Common myeloid progenitor, CD34-positive (primary cell): ENCODE measurements around the gene OR6C76.

Experiments used
- CTCF ChIA-PET: fragments of 350-600 bp; sonication (Branson Sonifier 250); formaldehyde crosslinking; loops from one replicate; lab custom pipeline; 2021; ENCODE audit warnings: antibody characterized with exemption; lab: Charles Lee
- POLR2A ChIA-PET: fragments of 350-600 bp; sonication (Branson Sonifier 250); formaldehyde crosslinking; loops from one replicate; lab custom pipeline; 2021; ENCODE audit warnings: antibody characterized with exemption; lab: Charles Lee
- DNase-seq, 3 donors: peaks; one replicate each; pipeline versions ENCODE4 v3.0.0 to v3.0.0-alpha.2; 2013
- H3K27ac ChIP-seq, 2 experiments: 1 replicate in 1 of 2; 2 replicates in 1 of 2; pipeline ENCODE4 v1.7.0; 2013; ENCODE audit warnings: inconsistent platforms in 2 of 2, low read length in 2 of 2, mild to moderate bottlenecking in 2 of 2, low read depth in 1 of 2, moderate library complexity in 1 of 2; ENCODE audit not compliant: severe bottlenecking in 2 of 2, insufficient read depth in 1 of 2, poor library complexity in 1 of 2
- H3K27me3 ChIP-seq, 5 experiments: replicated peaks in 2 of 5; 1 replicate in 3 of 5; 2 replicates in 2 of 5; pipeline versions ENCODE4 v1.6.1 to v1.7.0; 2013; ENCODE audit warnings: low read length in 4 of 5, mild to moderate bottlenecking in 2 of 5, moderate library complexity in 2 of 5, inconsistent platforms in 1 of 5; ENCODE audit not compliant: insufficient read depth in 5 of 5, control insufficient read depth in 4 of 5
- H3K36me3 ChIP-seq, 4 experiments: 1 replicate in 2 of 4; 2 replicates in 2 of 4; pipeline versions ENCODE4 v1.6.1 to v1.7.0; 2013; ENCODE audit warnings: low read length in 3 of 4, control low read depth in 1 of 4, mild to moderate bottlenecking in 1 of 4; ENCODE audit not compliant: control insufficient read depth in 4 of 4, insufficient read depth in 4 of 4
- H3K4me1 ChIP-seq, 4 experiments: 1 replicate in 3 of 4; 2 replicates in 1 of 4; pipeline versions ENCODE4 v1.6.1 to v1.7.1; 2013; ENCODE audit warnings: low read length in 3 of 4, mild to moderate bottlenecking in 3 of 4, control low read depth in 1 of 4, inconsistent platforms in 1 of 4, moderate library complexity in 1 of 4; ENCODE audit not compliant: control insufficient read depth in 4 of 4, insufficient read depth in 4 of 4; ENCODE audit errors: control extremely low read depth in 1 of 4
- H3K4me3 ChIP-seq, 7 experiments: 1 replicate in 4 of 7; 2 replicates in 3 of 7; pipeline versions ENCODE4 v1.5.1 to v1.7.0; 2013; ENCODE audit warnings: mild to moderate bottlenecking in 7 of 7, low read length in 6 of 7, moderate library complexity in 6 of 7, inconsistent platforms in 2 of 7, low read depth in 2 of 7, control low read depth in 1 of 7; ENCODE audit not compliant: insufficient read depth in 4 of 7, control insufficient read depth in 1 of 7; ENCODE audit errors: extremely low read depth in 1 of 7
- H3K9me3 ChIP-seq, 5 experiments: 1 replicate in 4 of 5; 2 replicates in 1 of 5; pipeline versions ENCODE4 v1.6.1 to v1.7.1; 2013; ENCODE audit warnings: low read length in 4 of 5, mild to moderate bottlenecking in 2 of 5, inconsistent platforms in 1 of 5, low read depth in 1 of 5, moderate library complexity in 1 of 5; ENCODE audit not compliant: control insufficient read depth in 4 of 5, insufficient read depth in 2 of 5; ENCODE audit errors: control extremely low read depth in 1 of 5
- WGBS: methylation state at CpG from one replicate; pipeline ENCODE4 v1.1.5; 2013; ENCODE audit not compliant: insufficient coverage; 5-methylcytosine and 5-hydroxymethylcytosine counted together

The OR6C76 gene

GRCh38 chr12:55467836-55468235, 41.8 kb downstream of the OR6C76 start:
- Histone ChIP-seq H3K27me3 (peaks cover 0 to 4% (median 0%) of the 10 kb centered on the region in 5 experiments), H3K36me3 (no peaks in the 10 kb centered on the region), H3K27ac (no peak overlapping the region), H3K9me3 (no peaks in the 10 kb centered on the region), H3K4me1 (no peaks in the 10 kb centered on the region), H3K4me3 (no peak overlapping the region)
- CTCF ChIA-PET, result no interaction called here
- WGBS, result no CpG with 5 or more reads among the region's 2 CpGs
- no peak for DNase-seq
- POLR2A ChIA-PET, result interaction anchor here (0.5 kb wide), 1 partner anchor 259 kb away, joined by 7 read pairs; no protein-coding TSS in a partner anchor

- Histone ChIP-seq H3K4me1 (no peaks in the 10 kb centered on the region), H3K27ac (no peak overlapping the region), H3K9me3 (no peaks in the 10 kb centered on the region), H3K27me3 (peaks cover 0 to 4% (median 0%) of the 10 kb centered on the region in 5 experiments), H3K36me3 (no peaks in the 10 kb centered on the region), H3K4me3 (no peak overlapping the region)
- DNase-seq, result no peak
- POLR2A ChIA-PET, result no interaction called here
- CTCF ChIA-PET, result no interaction called here
- WGBS, result no CpG with 5 or more reads among the region's 2 CpGs
Observed at GRCh38 chr12:55469291-55469690, 43.2 kb downstream of the OR6C76 start.

- WGBS, result 96% methylated on average over 2 of the region's 3 CpGs
- ChIA-PET POLR2A (no interaction called here), CTCF (no interaction called here)
- Histone ChIP-seq H3K9me3 (no peaks in the 10 kb centered on the region), H3K4me3 (no peak within 1 kb of the TSS), H3K36me3 (no peaks in the 10 kb centered on the region), H3K4me1 (no peaks in the 10 kb centered on the region), H3K27ac (no peak within 1 kb of the TSS), H3K27me3 (peaks cover 0 to 5% (median 0%) of the 10 kb centered on the region in 5 experiments)
- no peak for DNase-seq
Observed at GRCh38 chr12:55470088-55470829, 44.2 kb downstream of the OR6C76 start, which contains the start of gene OR6C70. TSS of gene OR6C70 (minus strand) at chr12:55470138. CDS start at chr12:55470138, 0 bp downstream.

GRCh38 chr12:55472264-55472663, 46.2 kb downstream of the OR6C76 start:
- peaks cover 0 to 4% (median 0%) of the 10 kb centered on the region in 5 experiments for H3K27me3 ChIP-seq
- H3K4me1 ChIP-seq, result no peaks in the 10 kb centered on the region
- ChIA-PET CTCF (no interaction called here), POLR2A (no interaction called here)
- no peak for DNase-seq
- H3K36me3 ChIP-seq, result no peaks in the 10 kb centered on the region
- WGBS, result no CpG with 5 or more reads among the region's 1 CpG
- H3K4me3 ChIP-seq, result no peak overlapping the region
- H3K9me3 ChIP-seq, result no peaks in the 10 kb centered on the region
- no peak overlapping the region for H3K27ac ChIP-seq
